ENCODE results near the gene GRIK4. TPM values are rescaled to one million over a fixed set of nuclear protein-coding genes. Genes with fewer than 3 reads are reported as not detected.

The GRIK4 gene
- total RNA-seq, 1 experiment from 2014 or later, result 3.3 TPM

GRCh38 chr11:120704256-120704750 is 192.8 kb downstream of the GRIK4 start (continued):
- TF ChIP-seq SP1 (CRISPR knock-in tag; conservative IDR thresholded peaks at IDR 0.05), result no peak
- TF ChIP-seq ZNF281 (CRISPR knock-in tag; IDR thresholded peaks at IDR 0.05), result no peak
- TF ChIP-seq CBFB (CRISPR knock-in tag; IDR thresholded peaks at IDR 0.05; ENCODE audit: low read depth), result no peak
- TF ChIP-seq MXD4 (CRISPR knock-in tag; IDR thresholded peaks at IDR 0.05; ENCODE audit: borderline replicate concordance), result no peak
- no peak for TF ChIP-seq JUN (CRISPR knock-in tag; IDR thresholded peaks at IDR 0.05)
- no peak for TF ChIP-seq FOXJ3 (CRISPR knock-in tag; IDR thresholded peaks at IDR 0.05; ENCODE audit: borderline replicate concordance)
- TF ChIP-seq TP53 (CRISPR knock-in tag; IDR thresholded peaks at IDR 0.05), result no peak
- TF ChIP-seq ZNF512 (CRISPR knock-in tag; IDR thresholded peaks at IDR 0.05; ENCODE audit: borderline replicate concordance), result no peak
- no peak for TF ChIP-seq ZNF671 (CRISPR knock-in tag; IDR thresholded peaks at IDR 0.05)
- no peak for TF ChIP-seq ZNF416 (CRISPR knock-in tag; IDR thresholded peaks at IDR 0.05)
- no peak for TF ChIP-seq NR2C2 (CRISPR knock-in tag; IDR thresholded peaks at IDR 0.05)
- no peak for TF ChIP-seq USF1 (CRISPR knock-in tag; IDR thresholded peaks at IDR 0.05)
- no peak for TF ChIP-seq ATF2 (CRISPR knock-in tag; IDR thresholded peaks at IDR 0.05; ENCODE audit: borderline replicate concordance, low read depth)

- ChIA-PET CTCF (interaction anchor here (0.9 to 1.6 kb wide), 3 partner anchors 9 to 21 kb away, joined by 3 to 10 read pairs (median 4); no protein-coding TSS in a partner anchor), POLR2A (no interaction called here)
- DNase-seq (ENCODE audit: low spot score), result no peak
- no peaks in the 10 kb centered on the region; the same call in 1 of the 2 replicates for H3K27me3 Mint-ChIP-seq (ENCODE audit: low read depth)
- no peak overlapping the region for H3K27ac Mint-ChIP-seq
- peaks cover 14% of the 10 kb centered on the region for H3K4me1 Mint-ChIP-seq
- no peak for TF ChIP-seq ZSCAN18 (CRISPR knock-in tag; IDR thresholded peaks at IDR 0.05)
- TF ChIP-seq STAT6 (CRISPR knock-in tag; conservative IDR thresholded peaks at IDR 0.05; ENCODE audit: low read depth), result no peak
- TF ChIP-seq CDX4 (CRISPR knock-in tag; IDR thresholded peaks at IDR 0.05; ENCODE audit: borderline replicate concordance), result no peak
- no peak for TF ChIP-seq PREB (CRISPR knock-in tag; IDR thresholded peaks at IDR 0.05; ENCODE audit: borderline replicate concordance)
- no peak for TF ChIP-seq ETV6 (CRISPR knock-in tag; IDR thresholded peaks at IDR 0.05)
- no peak for TF ChIP-seq HMGXB4 (CRISPR knock-in tag; IDR thresholded peaks at IDR 0.05)
- TF ChIP-seq RELA (CRISPR knock-in tag; IDR thresholded peaks at IDR 0.05; ENCODE audit: borderline replicate concordance), result no peak
- TF ChIP-seq PRRX2 (CRISPR knock-in tag; IDR thresholded peaks at IDR 0.05), result no peak
- no peak for TF ChIP-seq SMAD4 (CRISPR knock-in tag; IDR thresholded peaks at IDR 0.05)
- H3K4me3 Mint-ChIP-seq, result no peak overlapping the region
- ATAC-seq, result no peak
- H3K36me3 Mint-ChIP-seq, result peaks cover 2% of the 10 kb centered on the region; the same call in 1 of the 2 replicates
- H3K9me3 Mint-ChIP-seq, result peaks cover 23% of the 10 kb centered on the region
Observed at GRCh38 chr11:120706257-120706656, 194.7 kb downstream of the GRIK4 start.

All from WTC11 (cell line).